ENCODE measurements around the gene ZNF398.

ZNF398 gene

DNA sequence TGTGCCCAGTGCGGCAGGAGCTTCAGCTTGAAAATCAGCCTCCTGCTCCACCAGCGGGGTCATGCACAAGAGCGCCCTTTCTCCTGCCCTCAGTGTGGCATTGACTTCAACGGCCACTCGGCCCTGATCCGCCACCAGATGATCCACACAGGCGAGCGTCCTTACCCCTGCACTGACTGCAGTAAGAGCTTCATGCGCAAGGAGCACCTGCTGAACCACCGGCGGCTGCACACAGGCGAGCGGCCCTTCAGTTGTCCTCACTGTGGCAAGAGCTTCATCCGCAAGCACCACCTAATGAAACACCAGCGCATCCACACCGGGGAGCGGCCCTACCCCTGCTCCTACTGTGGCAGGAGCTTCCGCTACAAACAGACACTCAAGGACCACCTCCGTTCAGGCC lies 32.0 kb downstream of the ZNF398 start:
- POLR2A ChIA-PET: no interaction called here
- DNase-seq (ENCODE audit: extremely low spot score): no peak
- TF ChIP-seq CTCF (IDR thresholded peaks at IDR 0.05; ENCODE audit: control extremely low read depth, extremely low read depth, low read depth, missing control alignments): no peak
- CTCF ChIA-PET: interaction anchor here (0.9 to 2.2 kb wide), 6 partner anchors 9 to 32 kb away, joined by 3 to 7 read pairs (median 4); partner anchors contain the start of genes ZNF282 and ZNF398

DNA sequence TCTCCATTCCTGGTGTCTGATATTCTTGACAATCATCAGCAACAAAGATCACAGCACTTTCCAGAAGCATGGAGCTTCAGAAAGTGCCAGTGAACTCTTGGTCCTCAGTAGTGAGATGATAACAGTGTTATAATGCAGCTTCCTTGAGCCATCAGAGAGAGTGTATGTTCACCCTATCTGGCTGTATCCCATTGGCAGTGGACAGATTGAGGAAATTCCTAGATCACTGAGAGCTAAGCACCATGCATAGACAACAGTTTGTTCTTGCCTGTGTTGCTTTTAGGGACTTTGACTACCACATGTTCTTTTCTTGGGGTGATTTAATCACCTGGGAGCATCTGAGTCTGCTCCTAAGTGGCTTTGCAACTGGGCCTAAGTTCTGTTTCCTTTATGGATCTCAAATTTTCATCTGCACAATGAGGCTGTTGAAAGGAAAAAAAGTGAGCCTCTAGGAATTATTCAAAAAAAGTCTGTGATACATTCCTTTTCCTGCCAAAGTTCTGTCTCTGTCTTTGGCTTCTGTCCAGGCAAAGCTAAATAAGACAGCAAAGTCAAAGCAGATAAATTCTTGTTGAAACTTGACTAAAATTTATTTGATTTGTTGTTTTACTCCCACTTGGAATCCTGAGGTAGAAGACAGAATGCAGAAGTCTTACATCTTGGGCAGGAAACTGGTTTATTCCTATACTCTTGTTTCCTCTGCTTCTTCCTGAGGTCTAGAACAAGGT lies 33.6 kb downstream of the ZNF398 start:
- CTCF ChIA-PET: interaction anchor here (1.0 to 2.3 kb wide), 6 partner anchors 8 to 34 kb away, joined by 3 to 8 read pairs (median 4); partner anchors contain the start of gene ZNF398
- POLR2A ChIA-PET: no interaction called here
- no peak for DNase-seq (ENCODE audit: extremely low spot score)

DNA sequence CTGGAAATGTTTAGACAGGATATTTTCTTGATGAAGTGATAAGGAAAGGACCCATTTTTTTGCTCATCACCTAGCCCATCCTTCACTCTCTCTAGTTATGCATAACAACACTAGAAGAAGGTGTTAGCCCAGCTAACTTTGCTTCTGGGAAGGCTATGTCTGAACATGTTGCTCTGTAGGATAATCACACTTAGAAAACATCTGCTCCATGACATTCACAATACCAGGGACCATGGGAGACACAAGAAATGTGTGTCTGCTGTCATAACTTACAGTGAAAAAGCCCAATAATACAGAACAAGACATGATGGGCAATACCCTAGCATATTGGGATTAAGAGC lies 34.2 kb downstream of the ZNF398 start:
- ChIA-PET POLR2A (no interaction called here), CTCF (interaction anchor here (1.7 to 2.3 kb wide), 3 partner anchors 11 to 34 kb away, joined by 3 to 8 read pairs (median 6); partner anchors contain the start of gene ZNF398)
- no peak for DNase-seq (ENCODE audit: extremely low spot score)
- no peak for TF ChIP-seq CTCF (IDR thresholded peaks at IDR 0.05; ENCODE audit: control extremely low read depth, extremely low read depth, low read depth, missing control alignments)

More for the DNA sequence above, 33.6 kb downstream of the ZNF398 start:
- TF ChIP-seq CTCF (IDR thresholded peaks at IDR 0.05; ENCODE audit: control extremely low read depth, extremely low read depth, low read depth, missing control alignments): no peak

- no peak for TF ChIP-seq CTCF (IDR thresholded peaks at IDR 0.05; ENCODE audit: control extremely low read depth, extremely low read depth, low read depth, missing control alignments)
- ChIA-PET CTCF (interaction anchor here (1.0 to 2.1 kb wide), 3 partner anchors 11 to 283 kb away, joined by 3 to 9 read pairs (median 5); partner anchors contain the start of genes ZNF282 and ZNF398), POLR2A (no interaction called here)
- DNase-seq (ENCODE audit: extremely low spot score): no peak
Observed at GRCh38 chr7:149184274-149184673, 37.0 kb downstream of the ZNF398 start.

- TF ChIP-seq CTCF (IDR thresholded peaks at IDR 0.05; ENCODE audit: control extremely low read depth, extremely low read depth, low read depth, missing control alignments): no peak
- ChIA-PET CTCF (interaction anchor here (0.8 to 1.6 kb wide), 7 partner anchors 8 to 62 kb away, joined by 3 read pairs; partner anchors contain the start of genes ZNF398 and ZNF425), POLR2A (no interaction called here)
- DNase-seq (ENCODE audit: extremely low spot score): no peak
Observed at GRCh38 chr7:149188213-149188612, 41.0 kb downstream of the ZNF398 start.

- ChIA-PET CTCF (interaction anchor here (0.8 to 1.6 kb wide), 6 partner anchors 8 to 63 kb away, joined by 3 read pairs; partner anchors contain the start of genes ZNF398 and ZNF425), POLR2A (no interaction called here)
- no peak for DNase-seq (ENCODE audit: extremely low spot score)
- TF ChIP-seq CTCF (IDR thresholded peaks at IDR 0.05; ENCODE audit: control extremely low read depth, extremely low read depth, low read depth, missing control alignments): no peak
Observed at GRCh38 chr7:149188637-149189259, 41.5 kb downstream of the ZNF398 start.

Data from GM10248 (cell line).